Activated B cell treated with CpG ODN at 0.5 μM for 24 hours (primary cell): ENCODE measurements around the gene BBS1. TPM values are rescaled to one million over a fixed set of nuclear protein-coding genes. Genes with fewer than 3 reads are reported as not detected.
"Not testable (repeated sequence)": the region's sequence is repeated elsewhere in the genome, so short reads cannot be mapped to it uniquely, and the experiment has no call there.

Experiments
- ATAC-seq: fragments of 200-7000 bp; cut with Tn5 transposase; one replicate; pipeline ENCODE4 v1.10.0; 2021; ENCODE audit warnings: low read depth, mild to moderate bottlenecking, moderate library complexity
- CTCF ChIA-PET: fragments of 350-600 bp; sonication (Branson Sonifier 250); formaldehyde crosslinking; loops from one replicate; lab custom pipeline; 2021; ENCODE audit warnings: antibody characterized with exemption; lab: Charles Lee
- POLR2A ChIA-PET: fragments of 350-600 bp; sonication (Branson Sonifier 250); formaldehyde crosslinking; loops from one replicate; lab custom pipeline; 2021; ENCODE audit warnings: antibody characterized with exemption; lab: Charles Lee
- DNase-seq: peaks from one replicate; pipeline ENCODE4 v3.0.0; 2022
- H3K27ac Mint-ChIP-seq: one replicate; pipeline ENCODE4 v1.8.0; 2020; ENCODE audit warnings: mixed read lengths
- H3K27me3 Mint-ChIP-seq: one replicate; pipeline ENCODE4 v1.8.0; 2021; ENCODE audit warnings: mixed read lengths
- H3K36me3 Mint-ChIP-seq: one replicate; pipeline ENCODE4 v1.8.0; 2021; ENCODE audit warnings: low read depth, mixed read lengths
- H3K4me1 Mint-ChIP-seq: one replicate; pipeline ENCODE4 v1.8.0; 2021; ENCODE audit warnings: mixed read lengths
- H3K4me3 Mint-ChIP-seq: one replicate; pipeline ENCODE4 v1.8.0; 2020; ENCODE audit warnings: mild to moderate bottlenecking, mixed read lengths
- H3K9me3 Mint-ChIP-seq: one replicate; pipeline ENCODE4 v1.8.0; 2020; ENCODE audit warnings: mixed read lengths
- intact Hi-C: fragments of 100-400 bp; cut with micrococcal nuclease; formaldehyde crosslinking; loops from one replicate; pipeline ENCODE4 v1.15.1; 2024
- total RNA-seq: library from RNA; stranded (reverse); gene quantifications from 2 replicates; pipeline ENCODE4 v1.2.3, GENCODE V29; 2022
- TF ChIP-seq, protein P1 (sequence below): fragments of 200-600 bp; IDR thresholded peaks from one replicate; pipeline ENCODE4 v1.8.0; 2022; ENCODE audit warnings: antibody characterized with exemption, mild to moderate bottlenecking

The BBS1 gene
- total RNA-seq, 1 donor from 2014 or later: 38.8 TPM

DNA sequence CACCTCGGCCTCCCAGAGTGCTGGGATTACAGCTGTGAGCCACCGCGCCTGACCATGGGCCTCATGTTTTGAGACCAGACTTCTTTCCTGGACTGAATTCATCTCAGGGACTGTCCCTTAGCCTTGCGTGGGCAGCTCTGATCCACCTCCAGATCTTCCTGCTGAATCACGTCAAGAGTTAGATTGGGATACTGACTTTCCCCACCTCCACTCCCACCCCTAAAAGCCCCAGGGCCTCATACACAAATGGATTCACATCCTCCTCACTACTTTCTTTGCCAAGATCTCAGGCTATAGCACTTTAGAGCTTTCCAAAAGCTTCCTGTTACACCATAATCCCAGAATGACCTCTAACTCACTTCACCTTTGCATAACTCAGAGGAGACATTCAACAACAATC is 70.4 kb downstream of the BBS1 start:
- Mint-ChIP-seq H3K4me1 (peaks cover 7% of the 10 kb centered on the region), H3K4me3 (no peak overlapping the region), H3K9me3 (peaks cover 9% of the 10 kb centered on the region), H3K36me3 (no peaks in the 10 kb centered on the region), H3K27me3 (peaks cover 2% of the 10 kb centered on the region), H3K27ac (no peak overlapping the region)
- POLR2A ChIA-PET: interaction anchor here (0.5 to 3.4 kb wide), 3 partner anchors 56 to 97 kb away, joined by 3 to 52 read pairs (median 5); partner anchors contain the start of genes RBM4 and RBM4B
- intact Hi-C loops: no loop called here
- no peak for DNase-seq
- TF ChIP-seq, protein P1, sequence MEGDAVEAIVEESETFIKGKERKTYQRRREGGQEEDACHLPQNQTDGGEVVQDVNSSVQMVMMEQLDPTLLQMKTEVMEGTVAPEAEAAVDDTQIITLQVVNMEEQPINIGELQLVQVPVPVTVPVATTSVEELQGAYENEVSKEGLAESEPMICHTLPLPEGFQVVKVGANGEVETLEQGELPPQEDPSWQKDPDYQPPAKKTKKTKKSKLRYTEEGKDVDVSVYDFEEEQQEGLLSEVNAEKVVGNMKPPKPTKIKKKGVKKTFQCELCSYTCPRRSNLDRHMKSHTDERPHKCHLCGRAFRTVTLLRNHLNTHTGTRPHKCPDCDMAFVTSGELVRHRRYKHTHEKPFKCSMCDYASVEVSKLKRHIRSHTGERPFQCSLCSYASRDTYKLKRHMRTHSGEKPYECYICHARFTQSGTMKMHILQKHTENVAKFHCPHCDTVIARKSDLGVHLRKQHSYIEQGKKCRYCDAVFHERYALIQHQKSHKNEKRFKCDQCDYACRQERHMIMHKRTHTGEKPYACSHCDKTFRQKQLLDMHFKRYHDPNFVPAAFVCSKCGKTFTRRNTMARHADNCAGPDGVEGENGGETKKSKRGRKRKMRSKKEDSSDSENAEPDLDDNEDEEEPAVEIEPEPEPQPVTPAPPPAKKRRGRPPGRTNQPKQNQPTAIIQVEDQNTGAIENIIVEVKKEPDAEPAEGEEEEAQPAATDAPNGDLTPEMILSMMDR: no peak
- no peak for ATAC-seq
- CTCF ChIA-PET: interaction anchor here (0.9 to 5.8 kb wide), 4 partner anchors 9 to 98 kb away, joined by 3 to 186 read pairs (median 4); partner anchors contain the start of genes CTSF and RBM4B

DNA sequence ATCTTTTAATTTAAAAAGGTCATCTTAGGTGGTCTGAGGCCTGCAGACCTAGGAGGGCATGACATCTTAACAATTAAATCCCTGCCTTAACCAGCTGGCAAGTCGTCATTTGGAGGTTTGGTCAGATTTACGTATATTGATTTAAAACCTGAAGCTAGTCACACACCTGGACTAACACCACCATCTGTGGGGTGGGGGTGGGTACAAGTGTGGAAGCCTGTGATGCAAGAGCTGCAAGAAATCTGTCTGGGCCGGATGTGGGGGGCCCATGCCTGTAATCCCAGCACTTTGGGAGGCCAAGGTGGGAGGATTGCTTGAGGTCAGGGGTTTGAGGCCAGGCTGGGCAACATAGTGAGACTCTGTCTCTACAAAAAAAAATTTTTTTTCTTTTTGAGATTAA is 70.8 kb downstream of the BBS1 start:
- ChIA-PET POLR2A (interaction anchor here (0.7 to 3.4 kb wide), 3 partner anchors 26 to 96 kb away, joined by 4 to 52 read pairs (median 5); partner anchors contain the start of genes RBM4 and RBM4B), CTCF (interaction anchor here (0.9 to 5.8 kb wide), 5 partner anchors 8 to 98 kb away, joined by 3 to 186 read pairs (median 4); partner anchors contain the start of genes CTSF and RBM4B)
- Mint-ChIP-seq H3K36me3 (no peaks in the 10 kb centered on the region), H3K9me3 (peaks cover 9% of the 10 kb centered on the region), H3K27me3 (peaks cover 2% of the 10 kb centered on the region), H3K4me1 (peaks cover 7% of the 10 kb centered on the region), H3K27ac (no peak overlapping the region), H3K4me3 (no peak overlapping the region)
- ATAC-seq: no peak
- DNase-seq: no peak
- intact Hi-C loops: no loop called here
- TF ChIP-seq, protein P1: no peak

- ATAC-seq, H3K9me3 Mint-ChIP-seq, H3K36me3 Mint-ChIP-seq, H3K4me3 Mint-ChIP-seq, H3K4me1 Mint-ChIP-seq, H3K27ac Mint-ChIP-seq, H3K27me3 Mint-ChIP-seq, DNase-seq, POLR2A ChIA-PET, intact Hi-C loops: not testable (repeated sequence)
- CTCF ChIA-PET: interaction anchor here (1.5 to 5.8 kb wide), 2 partner anchors 96 kb away, joined by 5 to 186 read pairs; partner anchors contain the start of gene RBM4B
These were observed 72.2 kb downstream of the BBS1 start for GRCh38 chr11:66582565-66583147.

Other genes starting within 250 kb of the BBS1 start
- 115 and 118 TPM in 2 replicates for gene RAB1B, start 242.0 kb upstream of the BBS1 start, total RNA-seq
- 0.93 and 1.0 TPM in 2 replicates for gene CNIH2, start 232.5 kb upstream of the BBS1 start, total RNA-seq
- gene YIF1A, start 221.5 kb upstream of the BBS1 start, total RNA-seq: 53.4 and 62.6 TPM in 2 replicates
- gene TMEM151A, start 218.7 kb upstream of the BBS1 start, total RNA-seq: not detected in 2 replicates
- gene CD248, start 193.6 kb upstream of the BBS1 start, total RNA-seq: 0.22 TPM in 1 of 2 replicates, not detected in the other
- gene RIN1, start 174.2 kb upstream of the BBS1 start, total RNA-seq: 0.76 and 0.98 TPM in 2 replicates
- 56.9 and 59.2 TPM in 2 replicates for gene BRMS1, start 165.5 kb upstream of the BBS1 start, total RNA-seq
- 1.9 TPM in 2 replicates for gene B4GAT1, start 163.0 kb upstream of the BBS1 start, total RNA-seq
- 13.5 and 17.1 TPM in 2 replicates for gene SLC29A2, start 138.9 kb upstream of the BBS1 start, total RNA-seq
- not detected in 2 replicates for gene NPAS4, start 89.6 kb upstream of the BBS1 start, total RNA-seq
- gene MRPL11, start 71.8 kb upstream of the BBS1 start, total RNA-seq: 62.6 and 74.3 TPM in 2 replicates
- gene PELI3, start 43.7 kb upstream of the BBS1 start, total RNA-seq: 8.5 and 9.1 TPM in 2 replicates
- 62.2 and 63.3 TPM in 2 replicates for gene DPP3, start 30.2 kb upstream of the BBS1 start, total RNA-seq
- 14.6 and 19.0 TPM in 2 replicates for gene ZDHHC24, start 35.4 kb downstream of the BBS1 start, total RNA-seq
- gene ACTN3, start 36.3 kb downstream of the BBS1 start, total RNA-seq: 0.10 TPM in 1 of 2 replicates, not detected in the other
- 2.0 and 3.6 TPM in 2 replicates for gene CTSF, start 58.0 kb downstream of the BBS1 start, total RNA-seq
- 0.22 and 0.31 TPM in 2 replicates for gene CCDC87, start 82.4 kb downstream of the BBS1 start, total RNA-seq
- 59.0 and 65.3 TPM in 2 replicates for gene CCS, start 82.5 kb downstream of the BBS1 start, total RNA-seq
- gene RBM14, start 106.0 kb downstream of the BBS1 start, total RNA-seq: 147 and 160 TPM in 2 replicates
- gene RBM4, start 128.1 kb downstream of the BBS1 start, total RNA-seq: 197 and 202 TPM in 2 replicates
- 30.8 and 34.4 TPM in 2 replicates for gene RBM4B, start 167.3 kb downstream of the BBS1 start, total RNA-seq
- gene SPTBN2, start 218.6 kb downstream of the BBS1 start, total RNA-seq: 1.2 and 3.0 TPM in 2 replicates